NT2/D1 (cell line): ENCODE results near the gene C7.

Experiments
- SUZ12 ChIP-seq: IDR thresholded peaks from 2 replicates; pipeline ENCODE4 v1.6.1; 2011; ENCODE audit not compliant: insufficient read length, insufficient read depth; ENCODE audit errors: extremely low read depth
- YY1 ChIP-seq: IDR thresholded peaks from 2 replicates; pipeline ENCODE4 v1.6.1; 2011; ENCODE audit not compliant: insufficient read length, insufficient read depth
- ZNF274 ChIP-seq: IDR thresholded peaks from 2 replicates; pipeline ENCODE4 v1.6.1; 2011; ENCODE audit warnings: mild to moderate bottlenecking, low read depth, low read length

- TF ChIP-seq YY1: no peak
- TF ChIP-seq ZNF274: no peak
- no peak for TF ChIP-seq SUZ12
Observed at GRCh38 chr5:40973364-40974004, 64.2 kb downstream of the C7 start.
